Retina (tissue), 1 donor: ENCODE measurements around the gene ACADVL.

Source experiments
- DNase-seq: peaks from one replicate; pipeline ENCODE4 v3.0.0-alpha.2; 2016

ACADVL gene

DNA sequence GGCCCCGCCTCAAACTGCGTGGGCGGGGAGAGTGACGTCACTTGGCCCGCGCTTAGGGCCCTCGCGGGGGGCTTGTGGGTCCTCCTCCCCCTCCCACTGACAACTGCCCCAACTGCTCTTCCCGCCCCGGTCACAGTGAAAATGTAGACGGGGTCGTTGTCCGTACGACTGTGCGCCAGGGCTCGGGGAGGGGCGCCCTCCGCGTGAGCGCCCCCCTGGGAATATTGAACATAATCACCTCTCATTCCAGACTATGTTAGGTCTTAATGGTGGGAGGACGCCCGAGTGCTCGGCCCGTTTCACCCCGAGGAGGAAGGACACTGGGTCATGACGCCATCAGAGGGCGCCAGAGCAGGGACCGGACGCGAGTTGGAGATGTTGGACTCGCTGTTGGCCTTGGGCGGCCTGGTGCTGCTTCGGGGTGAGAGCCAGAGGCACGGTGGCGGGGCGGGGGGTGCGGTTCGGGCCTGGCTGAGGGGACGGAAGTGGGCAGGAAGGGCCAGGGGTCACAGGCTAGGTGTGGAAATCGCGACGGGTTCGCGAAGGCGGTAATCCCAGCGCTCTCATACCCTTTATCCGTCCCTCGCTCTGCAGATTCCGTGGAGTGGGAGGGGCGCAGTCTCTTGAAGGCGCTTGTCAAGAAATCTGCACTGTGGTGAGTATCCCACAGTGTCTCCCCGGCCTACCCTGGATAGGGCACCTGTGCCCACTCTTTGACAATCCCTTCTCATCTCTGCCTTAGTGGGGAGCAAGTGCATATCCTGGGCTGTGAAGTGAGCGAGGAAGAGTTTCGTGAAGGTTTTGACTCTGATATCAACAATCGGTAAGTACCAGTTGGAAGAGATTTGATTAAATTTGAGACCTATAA is 32.7 kb downstream of the ACADVL start, which contains the start of gene ELP5:
ELP5 (plus strand) TSS at position 40 of the 868 bp plus-strand sequence; CDS start at position 376, 336 bp downstream.
- no peak for DNase-seq

DNA sequence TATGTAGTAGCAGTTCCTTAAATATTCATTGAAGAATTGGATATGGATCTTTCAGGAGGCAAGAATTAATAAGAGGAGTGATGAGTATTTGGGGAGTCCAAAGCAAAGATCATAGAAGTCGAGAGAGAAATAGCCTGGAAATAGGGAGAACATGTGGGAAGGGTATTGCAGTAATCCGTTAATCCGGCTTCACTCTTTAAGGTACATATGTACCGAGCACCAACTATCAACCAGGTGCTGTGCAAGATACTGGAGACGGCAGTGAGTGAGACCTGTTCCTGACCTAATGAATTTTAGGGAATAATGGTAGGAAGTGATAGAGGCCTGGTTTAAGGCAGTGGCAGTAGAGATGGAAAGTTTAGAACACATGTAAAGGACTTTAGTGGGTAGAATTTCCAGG is 33.3 kb downstream of the ACADVL start:
- DNase-seq, result no peak

DNA sequence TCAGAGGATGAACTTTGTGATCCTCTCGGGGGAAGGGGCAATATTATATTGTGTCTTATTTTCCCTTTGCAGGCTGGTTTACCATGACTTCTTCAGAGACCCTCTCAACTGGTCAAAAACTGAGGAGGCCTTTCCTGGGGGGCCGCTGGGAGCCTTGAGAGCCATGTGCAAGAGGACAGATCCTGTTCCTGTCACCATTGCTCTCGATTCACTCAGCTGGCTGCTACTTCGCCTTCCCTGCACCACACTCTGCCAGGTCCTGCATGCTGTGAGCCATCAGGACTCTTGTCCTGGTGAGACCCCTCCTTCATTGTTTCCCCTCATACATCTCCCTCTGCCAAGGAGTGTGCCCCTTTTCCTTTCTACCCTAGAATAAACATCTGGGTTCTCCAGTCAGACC is 34.8 kb downstream of the ACADVL start:
- DNase-seq, result no peak

DNA sequence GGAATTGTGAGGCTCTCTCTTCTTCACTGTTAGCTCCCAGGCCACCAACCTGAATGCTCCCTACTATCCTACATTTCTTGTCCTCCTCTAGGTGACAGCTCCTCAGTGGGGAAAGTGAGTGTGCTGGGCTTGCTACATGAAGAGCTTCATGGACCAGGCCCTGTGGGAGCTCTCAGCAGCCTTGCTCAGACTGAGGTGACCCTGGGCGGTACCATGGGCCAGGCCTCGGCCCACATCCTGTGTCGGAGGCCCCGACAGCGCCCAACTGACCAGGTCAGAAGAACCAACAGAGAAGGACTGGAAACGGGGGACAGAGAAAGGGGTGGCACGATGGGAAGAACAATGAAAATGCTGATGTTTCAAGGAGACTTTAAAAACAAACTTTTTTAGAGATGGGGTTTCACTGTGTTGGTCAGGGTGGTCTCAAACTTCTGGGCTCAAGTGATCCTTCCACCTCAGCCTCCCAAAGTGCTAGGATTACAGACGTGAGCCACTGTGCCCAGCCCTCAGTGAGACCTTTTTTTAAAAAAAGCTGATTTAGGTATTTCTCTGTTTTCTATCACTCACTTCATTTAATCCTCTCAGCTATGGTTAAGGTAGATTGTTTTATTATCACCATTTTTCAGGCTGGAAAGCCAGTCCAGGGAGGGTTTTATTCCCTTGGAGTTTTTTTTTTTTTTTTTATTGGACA is 37.2 kb downstream of the ACADVL start:
- DNase-seq, result no peak

DNA sequence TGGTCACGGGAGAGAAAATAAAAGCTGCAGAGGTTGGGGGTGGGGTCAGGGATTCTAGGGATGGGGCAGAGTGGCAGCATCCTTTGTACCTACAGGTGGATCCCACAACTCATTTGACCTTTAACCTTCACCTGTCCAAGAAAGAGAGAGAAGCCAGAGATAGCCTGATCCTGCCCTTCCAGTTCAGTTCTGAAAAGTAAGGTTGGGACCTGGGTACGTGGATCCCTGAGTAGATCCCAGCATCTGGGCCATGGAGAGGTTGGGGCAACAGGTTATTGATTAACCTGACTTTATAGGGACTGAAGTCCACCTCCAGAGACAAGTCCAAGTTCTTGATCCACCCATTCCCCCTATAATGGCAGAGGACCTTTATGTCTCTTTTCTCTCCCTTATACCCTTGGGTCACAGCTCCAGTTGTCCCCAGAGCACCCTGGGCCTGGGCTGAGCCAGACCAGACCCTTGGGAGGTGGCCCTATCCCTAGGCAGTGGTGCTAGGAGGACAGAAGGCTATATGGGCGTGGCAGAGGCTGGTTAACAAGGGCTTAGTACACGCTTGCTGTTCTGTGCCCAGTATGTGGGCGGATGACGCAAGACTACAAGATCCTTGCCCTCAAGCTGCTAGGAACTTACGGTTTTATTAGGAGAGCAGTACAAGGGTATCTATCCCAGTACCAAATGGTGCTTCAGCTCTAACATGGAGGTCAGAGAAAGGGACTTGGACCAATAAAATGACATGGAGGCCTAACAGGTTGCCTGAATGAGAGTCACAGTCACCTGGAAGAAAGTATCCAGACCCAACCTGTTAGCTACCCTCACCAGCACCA is 39.2 kb downstream of the ACADVL start:
- DNase-seq, result no peak

DNA sequence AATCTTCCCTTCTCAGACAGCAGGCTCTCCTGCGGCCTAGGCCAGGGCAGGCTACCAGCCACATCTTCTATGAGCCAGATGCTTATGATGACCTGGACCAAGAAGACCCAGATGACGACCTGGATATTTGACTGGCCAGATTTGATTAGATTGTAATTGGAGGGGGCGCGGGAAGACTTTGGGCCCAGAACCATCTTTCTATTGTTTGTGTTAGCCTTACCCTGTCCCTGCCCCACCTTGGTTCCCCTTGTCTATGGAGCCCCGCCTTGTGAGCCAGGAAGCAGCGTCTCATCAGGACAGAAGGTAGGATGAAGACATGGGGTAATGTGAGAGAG is 39.8 kb downstream of the ACADVL start:
- no peak for DNase-seq

DNA sequence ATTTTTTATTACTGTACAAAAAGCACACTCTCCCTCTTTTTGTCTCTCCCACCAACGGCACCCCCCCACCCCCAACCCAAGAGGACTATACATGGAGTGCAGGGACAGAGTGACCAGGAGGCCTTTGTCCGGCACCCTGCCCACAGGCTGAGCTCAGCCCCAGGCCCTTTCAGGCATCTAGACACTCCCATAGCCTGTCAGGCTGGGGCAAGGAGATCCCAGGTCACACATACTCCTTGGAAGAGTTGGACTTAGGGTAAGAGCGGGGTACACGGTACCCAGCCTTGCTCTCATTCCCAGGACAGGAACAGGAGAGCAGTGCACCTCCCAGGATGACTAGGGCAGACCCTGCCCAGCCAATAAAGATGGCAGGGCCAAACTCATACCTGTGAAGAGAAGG is 40.4 kb downstream of the ACADVL start:
- no peak for DNase-seq

DNA sequence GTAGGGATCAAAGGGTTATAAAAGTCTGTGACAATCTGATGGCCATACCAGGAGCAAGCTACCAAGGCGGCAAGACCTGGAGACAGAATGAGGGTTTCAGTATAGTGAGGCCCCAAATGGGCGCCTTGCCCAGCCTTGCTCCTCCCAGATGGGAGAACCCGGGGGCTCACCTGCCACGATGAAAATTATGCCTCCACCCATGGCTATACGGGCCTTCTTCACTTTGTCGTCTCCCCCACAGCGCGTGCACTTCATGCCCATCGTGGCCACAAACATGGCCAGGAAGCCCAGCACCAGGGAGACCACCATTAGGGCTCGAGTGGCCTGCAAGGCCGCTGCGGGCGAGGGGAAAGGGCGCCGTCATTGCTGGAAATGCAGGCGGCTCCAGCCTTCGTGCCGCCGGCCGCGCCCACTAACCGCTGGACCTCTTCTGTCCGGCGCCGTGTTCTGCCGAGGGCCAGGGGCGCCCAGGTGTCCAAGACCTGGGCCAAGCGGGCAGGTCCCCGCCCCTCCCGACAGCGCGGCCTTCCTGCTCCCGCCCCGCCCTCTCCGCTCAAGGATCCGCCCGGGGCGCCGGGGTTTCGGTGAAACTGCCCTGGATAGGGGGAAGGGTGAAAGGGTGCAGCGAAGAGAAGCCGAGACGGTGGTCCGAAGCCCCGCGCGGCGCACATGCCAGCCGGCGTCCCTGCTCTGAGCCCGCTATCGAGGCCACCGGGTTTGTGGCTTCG is 41.1 kb downstream of the ACADVL start:
- DNase-seq, result peak; percentile 69

GRCh38 chr17:7261379-7262191 is 41.8 kb downstream of the ACADVL start:
- DNase-seq, result peak; percentile 46

DNA sequence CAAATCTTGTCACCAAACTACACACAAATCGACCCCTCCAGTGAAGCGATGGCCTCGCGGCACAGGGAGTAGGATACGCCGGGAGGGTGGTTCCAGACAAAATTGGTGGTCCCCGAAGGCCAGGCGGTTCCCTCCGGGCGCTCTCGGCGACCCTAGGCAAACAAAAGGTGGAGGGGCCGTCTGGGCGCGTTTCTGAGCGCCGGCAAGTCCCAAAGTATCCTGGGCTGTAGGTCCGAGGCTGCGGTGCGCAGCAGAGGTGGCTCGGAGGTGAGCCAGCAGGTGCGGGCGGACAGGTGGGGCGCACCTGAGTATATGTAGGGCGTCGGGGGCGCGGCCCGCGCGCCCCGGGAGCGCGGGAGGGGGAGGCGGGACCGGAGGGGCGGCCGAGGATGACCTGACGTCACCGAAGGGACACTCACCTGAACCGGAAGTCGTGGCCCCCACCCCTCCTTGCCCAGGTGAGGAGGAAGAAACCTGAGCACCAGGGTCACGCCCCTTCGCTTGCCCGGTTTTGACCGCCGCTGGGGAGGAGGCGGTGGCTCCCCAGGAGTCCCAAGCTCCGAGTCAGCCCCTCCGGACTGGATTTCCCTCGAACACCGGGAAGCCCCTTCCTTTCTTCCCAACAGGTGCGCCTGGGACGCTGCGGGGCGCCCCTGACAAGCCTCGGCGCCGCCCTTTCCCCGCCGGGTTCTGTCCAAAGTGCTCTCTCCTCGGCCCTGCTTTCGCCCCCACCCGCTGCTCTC is 42.6 kb downstream of the ACADVL start, which contains the start of gene CLDN7:
CLDN7 (minus strand) TSS at position 287 of the 743 bp plus-strand sequence. CDS start 435 bp downstream, outside the sequence.
- DNase-seq, result no peak

DNA sequence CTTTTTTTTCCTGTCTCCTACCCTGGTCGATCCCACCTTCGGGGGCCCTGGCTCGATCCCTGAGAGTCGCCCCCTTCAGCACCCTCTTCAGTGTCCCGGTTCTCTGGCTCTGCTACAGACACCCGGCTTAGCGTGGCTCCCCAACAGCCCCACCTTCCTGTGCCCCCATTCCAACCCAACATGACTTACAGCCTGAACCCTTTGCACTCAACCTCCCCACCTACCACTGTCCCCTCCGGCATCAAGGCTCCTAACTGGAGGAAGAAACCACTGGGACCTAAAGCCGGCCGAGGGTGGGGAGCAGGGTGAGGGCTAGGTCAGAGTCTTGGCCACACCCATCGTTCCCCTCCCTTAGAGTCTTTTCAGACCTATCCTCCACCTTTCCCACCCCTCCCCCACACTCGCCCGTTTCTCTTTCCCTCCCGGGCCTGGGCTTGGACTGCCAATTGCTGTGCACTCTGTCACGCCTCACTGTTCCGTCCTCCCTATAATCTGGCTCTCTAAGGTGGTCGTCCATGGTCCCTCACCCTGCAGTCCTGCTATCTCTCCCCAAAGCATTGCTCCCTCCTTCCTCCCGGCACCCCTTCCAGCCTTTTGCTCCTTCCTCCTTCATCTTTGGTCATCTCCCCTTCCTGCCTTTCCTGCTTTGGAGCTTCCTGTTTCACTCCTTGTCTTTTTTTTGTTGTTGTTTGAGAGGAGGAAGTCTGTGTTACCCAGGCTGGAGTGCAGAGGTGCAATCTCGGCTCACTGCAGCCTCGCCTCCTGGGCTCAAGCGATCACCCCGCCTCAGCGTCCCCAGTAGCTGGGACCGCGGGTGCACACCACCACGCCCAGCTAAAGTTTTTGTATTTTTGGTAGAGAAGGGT is 43.4 kb downstream of the ACADVL start:
- DNase-seq, result peak; percentile 24

GRCh38 chr17:7263801-7264078 is 44.0 kb downstream of the ACADVL start:
- DNase-seq, result no peak

DNA sequence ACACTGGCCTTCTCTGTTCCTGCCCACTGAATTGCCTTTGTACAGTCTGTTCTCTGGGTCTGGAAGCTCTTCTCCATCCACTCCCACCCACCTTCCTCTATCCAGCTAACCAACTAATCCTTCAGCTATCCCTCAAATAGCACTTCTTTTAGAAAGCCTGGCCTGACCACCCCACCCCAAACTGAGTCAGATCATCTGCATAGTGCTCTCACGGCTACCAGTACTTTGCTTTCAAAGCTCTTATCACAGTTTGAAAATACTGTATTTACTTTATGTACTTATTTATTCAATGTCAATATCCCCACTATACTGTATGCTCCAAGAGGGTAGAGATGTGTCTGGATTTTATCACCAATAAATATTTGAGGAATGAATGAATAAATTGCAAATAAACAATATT is 47.0 kb downstream of the ACADVL start:
- DNase-seq, result no peak
